D721Med (cell line): ENCODE results near the gene SULT1A1.

Experiments used
- DNase-seq: peaks from one replicate; pipeline ENCODE4 v3.0.0; 2011; ENCODE audit warnings: low spot score; ENCODE audit not compliant: insufficient read length
- FAIRE-seq: peaks from 2 replicates; lab custom pipeline; 2011; peaks lifted over from hg19 to GRCh38; lab: Jason Lieb, UNC
- CTCF ChIP-seq: IDR thresholded peaks from 2 replicates; pipeline ENCODE4 v1.5.1; 2012; ENCODE audit warnings: mild to moderate bottlenecking, control low read depth; ENCODE audit not compliant: insufficient read depth; ENCODE audit errors: missing control alignments

Gene SULT1A1

GRCh38 chr16:28569021-28569420, 40.8 kb downstream of the SULT1A1 start:
- FAIRE-seq, result no peak
- DNase-seq, result no peak
- no peak for TF ChIP-seq CTCF

- DNase-seq (no peak), FAIRE-seq (no peak)
- no peak for TF ChIP-seq CTCF
Observed at GRCh38 chr16:28567292-28567691, 42.6 kb downstream of the SULT1A1 start.

- peak; percentile 78 for DNase-seq
- peak; percentile 44 for FAIRE-seq
Observed at GRCh38 chr16:28566233-28566925, 43.5 kb downstream of the SULT1A1 start.

- no peak for DNase-seq
- no peak for TF ChIP-seq CTCF
- no peak for FAIRE-seq
Observed at GRCh38 chr16:28563218-28563617, 46.6 kb downstream of the SULT1A1 start.

GRCh38 chr16:28562199-28562598, 47.6 kb downstream of the SULT1A1 start:
- FAIRE-seq, result no peak

GRCh38 chr16:28561557-28562187, 48.2 kb downstream of the SULT1A1 start:
- DNase-seq (no peak), FAIRE-seq (no peak)
- no peak for TF ChIP-seq CTCF

More at GRCh38 chr16:28562199-28562598, 47.6 kb downstream of the SULT1A1 start:
- no peak for DNase-seq
- no peak for TF ChIP-seq CTCF

GRCh38 chr16:28558456-28558855, 51.4 kb downstream of the SULT1A1 start:
- no peak for FAIRE-seq
- no peak for TF ChIP-seq CTCF
- no peak for DNase-seq
